Skin of body (tissue), 2 donors: ENCODE data around the gene TMEM11. TPM values are rescaled to one million over a fixed set of nuclear protein-coding genes. Genes with fewer than 3 reads are reported as not detected.

Experiments
- DNase-seq: peaks from one replicate; lab custom pipeline; 2025; lab: John Stamatoyannopoulos, UW
- total RNA-seq: library from RNA; depleted of rRNA; stranded (reverse); fragments of >200 nt; gene quantifications from one replicate; pipeline ENCODE4 v1.2.3, GENCODE V29; 2014

The TMEM11 gene
- 12.1 TPM for total RNA-seq

GRCh38 chr17:21214015-21214776, at the start of gene TMEM11:
TMEM11 (minus strand) TSS chr17:21214161; CDS start chr17:21214152, 9 bp downstream.
- peak; percentile 96 for DNase-seq

GRCh38 chr17:21263376-21263775, 49.4 kb upstream of the TMEM11 start:
- no peak for DNase-seq

GRCh38 chr17:21262259-21262993, 48.5 kb upstream of the TMEM11 start:
- no peak for DNase-seq

- DNase-seq: no peak
Observed at GRCh38 chr17:21258593-21258992, 44.6 kb upstream of the TMEM11 start.

- DNase-seq: no peak
Observed at GRCh38 chr17:21253646-21254441, 39.9 kb upstream of the TMEM11 start.

GRCh38 chr17:21252796-21253645, 39.1 kb upstream of the TMEM11 start, which contains the start of gene NATD1:
NATD1 (minus strand) TSS chr17:21253410; CDS start chr17:21253264, 146 bp downstream.
- peak; percentile 49 for DNase-seq

GRCh38 chr17:21252289-21252795, 38.4 kb upstream of the TMEM11 start:
- DNase-seq: no peak

- DNase-seq: no peak
Observed at GRCh38 chr17:21251337-21252010, 37.5 kb upstream of the TMEM11 start.

- DNase-seq: no peak
Observed at GRCh38 chr17:21250854-21251253, 36.9 kb upstream of the TMEM11 start.

- DNase-seq: no peak
Observed at GRCh38 chr17:21249920-21250703, 36.2 kb upstream of the TMEM11 start.

GRCh38 chr17:21249086-21249795, 35.3 kb upstream of the TMEM11 start:
- no peak for DNase-seq

- DNase-seq: no peak
Observed at GRCh38 chr17:21248500-21248899, 34.5 kb upstream of the TMEM11 start.

GRCh38 chr17:21247552-21248258, 33.7 kb upstream of the TMEM11 start:
- DNase-seq: no peak

GRCh38 chr17:21246698-21247097, 32.7 kb upstream of the TMEM11 start:
- DNase-seq: no peak

GRCh38 chr17:21245639-21246084, 31.7 kb upstream of the TMEM11 start:
- no peak for DNase-seq

- no peak for DNase-seq
Observed at GRCh38 chr17:21243516-21244303, 29.7 kb upstream of the TMEM11 start.
